GM11168 (cell line): Measurements from ENCODE around the gene BTBD10.

ENCODE experiments used
- in situ Hi-C: fragments of 300-500 bp; cut with MboI; formaldehyde crosslinking; loops from one replicate; pipeline ENCODE4 v1.12.0; 2022; ENCODE audit warnings: low sequenced_read_pairs; ENCODE audit not compliant: unreplicated experiment

Gene BTBD10

GRCh38 chr11:13376838-13377237, 86.2 kb downstream of the BTBD10 start:
- in situ Hi-C loops, result no loop called here

- in situ Hi-C loops, result no loop called here
Observed at GRCh38 chr11:13376402-13376801, 86.6 kb downstream of the BTBD10 start.

GRCh38 chr11:13375798-13376197, 87.2 kb downstream of the BTBD10 start:
- in situ Hi-C loops, result no loop called here

GRCh38 chr11:13373216-13373615, 89.8 kb downstream of the BTBD10 start:
- in situ Hi-C loops, result no loop called here

GRCh38 chr11:13368041-13368446, 95.0 kb downstream of the BTBD10 start:
- in situ Hi-C loops, result no loop called here

GRCh38 chr11:13367115-13367514, 95.9 kb downstream of the BTBD10 start:
- in situ Hi-C loops, result no loop called here

- in situ Hi-C loops, result no loop called here
Observed at GRCh38 chr11:13366266-13367026, 96.6 kb downstream of the BTBD10 start.

- in situ Hi-C loops, result no loop called here
Observed at GRCh38 chr11:13364388-13364787, 98.6 kb downstream of the BTBD10 start.

- in situ Hi-C loops, result no loop called here
Observed at GRCh38 chr11:13362596-13363109, 100.4 kb downstream of the BTBD10 start.

- in situ Hi-C loops, result no loop called here
Observed at GRCh38 chr11:13358596-13359270, 104.3 kb downstream of the BTBD10 start.

- in situ Hi-C loops, result no loop called here
Observed at GRCh38 chr11:13357232-13357631, 105.8 kb downstream of the BTBD10 start.

- in situ Hi-C loops, result no loop called here
Observed at GRCh38 chr11:13355191-13355590, 107.8 kb downstream of the BTBD10 start.

- in situ Hi-C loops, result no loop called here
Observed at GRCh38 chr11:13354335-13354734, 108.7 kb downstream of the BTBD10 start.

- in situ Hi-C loops, result no loop called here
Observed at GRCh38 chr11:13352711-13353110, 110.3 kb downstream of the BTBD10 start.

GRCh38 chr11:13349581-13349980, 113.4 kb downstream of the BTBD10 start:
- in situ Hi-C loops, result loop anchor here (10.0 kb wide), 2 partner anchors 105 to 385 kb away; no protein-coding TSS in a partner anchor

GRCh38 chr11:13349046-13349445, 114.0 kb downstream of the BTBD10 start:
- in situ Hi-C loops, result loop anchor here (10.0 kb wide), 2 partner anchors 104 to 384 kb away; no protein-coding TSS in a partner anchor

GRCh38 chr11:13348305-13348704, 114.7 kb downstream of the BTBD10 start:
- in situ Hi-C loops, result loop anchor here (10.0 kb wide), 2 partner anchors 104 to 384 kb away; no protein-coding TSS in a partner anchor

GRCh38 chr11:13347901-13348300, 115.1 kb downstream of the BTBD10 start:
- in situ Hi-C loops, result loop anchor here (10.0 kb wide), 2 partner anchors 103 to 383 kb away; no protein-coding TSS in a partner anchor

GRCh38 chr11:13346470-13346869, 116.6 kb downstream of the BTBD10 start:
- in situ Hi-C loops, result loop anchor here (10.0 kb wide), 2 partner anchors 102 to 382 kb away; no protein-coding TSS in a partner anchor

GRCh38 chr11:13344818-13345217, 118.2 kb downstream of the BTBD10 start:
- in situ Hi-C loops, result loop anchor here (10.0 kb wide), 2 partner anchors 100 to 380 kb away; no protein-coding TSS in a partner anchor
